OCI-LY3 (cell line): Measurements from ENCODE around the gene ERN1.

ENCODE experiments used
- H2AFZ ChIP-seq: fragments of 200-600, 300-600 bp; shearing (Covaris generic); 2 replicates; pipeline ENCODE4 v1.6.0; 2014; ENCODE audit warnings: antibody characterized with exemption, low read depth, low read length
- H3K27ac ChIP-seq: fragments of 200-600, 300-600 bp; sonication (generic); 2 replicates; pipeline ENCODE4 v1.5.1; 2014; ENCODE audit warnings: mild to moderate bottlenecking, low read length, moderate library complexity, mixed read lengths
- H3K27me3 ChIP-seq: fragments of 200-600, 300-600 bp; sonication (generic); 2 replicates; pipeline ENCODE4 v1.6.1; 2014; ENCODE audit warnings: low read depth, low read length, mixed read lengths
- H3K36me3 ChIP-seq: fragments of 200-600, 300-600 bp; sonication (generic); replicated peaks from 2 replicates; pipeline ENCODE3; 2014; ENCODE audit warnings: low read depth, low read length, mixed read lengths
- H3K4me1 ChIP-seq: fragments of 300-600, 200-600 bp; sonication (generic); 2 replicates; pipeline ENCODE4 v1.6.1; 2014; ENCODE audit warnings: low read length, mixed read lengths
- H3K4me2 ChIP-seq: fragments of 200-600, 300-600 bp; sonication (generic); 2 replicates; pipeline ENCODE4 v1.6.1; 2014; ENCODE audit warnings: low read length, mixed read lengths
- H3K4me3 ChIP-seq: fragments of 300-600, 200-600 bp; sonication (generic); 2 replicates; pipeline ENCODE4 v1.5.1; 2014; ENCODE audit warnings: antibody characterized with exemption, mild to moderate bottlenecking, low read length, moderate library complexity
- H3K79me2 ChIP-seq: fragments of 300-600, 200-600 bp; shearing (Covaris generic); 2 replicates; pipeline ENCODE4 v1.6.1; 2014; ENCODE audit warnings: mild to moderate bottlenecking, low read length, mixed read lengths
- H3K9ac ChIP-seq: fragments of 300-600, 200-600 bp; shearing (Covaris generic); 2 replicates; pipeline ENCODE4 v1.6.0; 2014; ENCODE audit warnings: mild to moderate bottlenecking, low read length, moderate library complexity
- H3K9me3 ChIP-seq: fragments of 200-600, 300-600 bp; shearing (Covaris generic); 2 replicates; pipeline ENCODE4 v1.6.1; 2014; ENCODE audit warnings: low read length, mixed read lengths; ENCODE audit not compliant: insufficient read depth
- H4K20me1 ChIP-seq: fragments of 200-600, 300-600 bp; sonication (generic); 2 replicates; pipeline ENCODE4 v1.6.1; 2016; ENCODE audit warnings: low read length, mixed read lengths; ENCODE audit not compliant: insufficient read depth
- EZH2phosphoT487 ChIP-seq: fragments of 200-600 bp; shearing (Covaris generic); IDR thresholded peaks from 2 replicates; pipeline ENCODE4 v1.6.1; 2018; ENCODE audit warnings: antibody characterized with exemption, mixed run types, low read depth
- TF ChIP-seq, protein P1 (sequence below): fragments of 200-600, 300-600 bp; sonication (generic); IDR thresholded peaks from 2 replicates; pipeline ENCODE4 v1.5.1; 2014; ENCODE audit warnings: antibody characterized with exemption, low read length, low read depth

Gene ERN1

DNA sequence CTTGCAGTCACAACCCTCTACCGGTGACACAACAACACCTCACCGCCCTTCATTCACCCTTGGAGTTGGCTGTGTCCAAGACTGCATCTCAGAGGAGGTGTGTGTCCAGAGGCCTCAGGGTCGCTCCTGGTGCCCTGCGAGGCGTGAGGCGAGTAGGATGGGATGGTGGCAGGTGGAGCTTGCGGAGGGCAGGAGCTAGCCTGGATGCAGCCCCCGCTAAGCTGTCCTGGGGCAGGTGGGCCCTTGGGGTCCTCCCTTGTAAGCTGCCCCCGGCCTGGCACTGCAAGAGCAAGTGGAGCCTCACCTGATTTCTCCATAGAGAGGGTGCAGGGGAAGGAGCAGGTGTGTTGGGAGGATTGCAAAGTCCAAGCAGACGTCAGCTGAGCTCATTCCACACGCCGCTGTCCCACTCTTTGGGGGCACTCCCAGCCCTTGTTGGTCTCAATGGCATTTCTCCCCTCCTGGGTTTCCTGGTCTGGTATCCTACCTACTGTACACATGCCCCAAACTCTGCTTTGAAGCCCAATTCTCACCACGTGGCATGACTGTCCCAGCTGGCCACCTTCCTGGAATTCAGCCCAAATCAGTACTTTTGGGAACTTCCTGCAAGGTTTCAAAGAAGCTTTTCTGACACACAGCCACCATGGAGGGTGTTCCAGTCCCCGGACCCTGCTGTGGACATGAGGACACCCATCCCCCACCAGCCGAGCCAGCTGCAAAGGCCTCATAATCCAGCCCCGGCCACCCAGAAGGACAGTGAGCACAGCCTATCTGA lies 91.4 kb downstream of the ERN1 start:
- Histone ChIP-seq H3K79me2 (no peaks in the 10 kb centered on the region), H3K27me3 (no peaks in the 10 kb centered on the region), H2AFZ (no peak overlapping the region), H3K27ac (no peak overlapping the region), H3K4me1 (no peaks in the 10 kb centered on the region), H3K4me3 (no peak overlapping the region), H3K36me3 (peaks cover 46% of the 10 kb centered on the region), H3K9ac (no peak overlapping the region), H4K20me1 (no peaks in the 10 kb centered on the region), H3K4me2 (no peak overlapping the region), H3K9me3 (no peaks in the 10 kb centered on the region)
- TF ChIP-seq, protein P1, sequence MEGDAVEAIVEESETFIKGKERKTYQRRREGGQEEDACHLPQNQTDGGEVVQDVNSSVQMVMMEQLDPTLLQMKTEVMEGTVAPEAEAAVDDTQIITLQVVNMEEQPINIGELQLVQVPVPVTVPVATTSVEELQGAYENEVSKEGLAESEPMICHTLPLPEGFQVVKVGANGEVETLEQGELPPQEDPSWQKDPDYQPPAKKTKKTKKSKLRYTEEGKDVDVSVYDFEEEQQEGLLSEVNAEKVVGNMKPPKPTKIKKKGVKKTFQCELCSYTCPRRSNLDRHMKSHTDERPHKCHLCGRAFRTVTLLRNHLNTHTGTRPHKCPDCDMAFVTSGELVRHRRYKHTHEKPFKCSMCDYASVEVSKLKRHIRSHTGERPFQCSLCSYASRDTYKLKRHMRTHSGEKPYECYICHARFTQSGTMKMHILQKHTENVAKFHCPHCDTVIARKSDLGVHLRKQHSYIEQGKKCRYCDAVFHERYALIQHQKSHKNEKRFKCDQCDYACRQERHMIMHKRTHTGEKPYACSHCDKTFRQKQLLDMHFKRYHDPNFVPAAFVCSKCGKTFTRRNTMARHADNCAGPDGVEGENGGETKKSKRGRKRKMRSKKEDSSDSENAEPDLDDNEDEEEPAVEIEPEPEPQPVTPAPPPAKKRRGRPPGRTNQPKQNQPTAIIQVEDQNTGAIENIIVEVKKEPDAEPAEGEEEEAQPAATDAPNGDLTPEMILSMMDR, result no peak
- TF ChIP-seq EZH2phosphoT487, result no peak

GRCh38 chr17:64037802-64038201 lies 92.1 kb downstream of the ERN1 start:
- no peak overlapping the region for H3K4me3 ChIP-seq
- no peaks in the 10 kb centered on the region for H3K27me3 ChIP-seq
- no peaks in the 10 kb centered on the region for H3K9me3 ChIP-seq
- no peak overlapping the region for H3K9ac ChIP-seq
- no peaks in the 10 kb centered on the region for H3K79me2 ChIP-seq
- no peaks in the 10 kb centered on the region for H4K20me1 ChIP-seq
- H3K4me1 ChIP-seq, result no peaks in the 10 kb centered on the region
- H3K36me3 ChIP-seq, result peaks cover 41% of the 10 kb centered on the region
- no peak overlapping the region for H2AFZ ChIP-seq
- no peak overlapping the region for H3K27ac ChIP-seq
- no peak for TF ChIP-seq EZH2phosphoT487
- TF ChIP-seq, protein P1, result no peak
- H3K4me2 ChIP-seq, result no peak overlapping the region

- H3K4me3 ChIP-seq, result no peak overlapping the region
- no peak for TF ChIP-seq EZH2phosphoT487
- TF ChIP-seq, protein P1, result no peak
- H3K9me3 ChIP-seq, result no peaks in the 10 kb centered on the region
- H3K4me2 ChIP-seq, result no peak overlapping the region
- no peaks in the 10 kb centered on the region for H3K27me3 ChIP-seq
- no peak overlapping the region for H2AFZ ChIP-seq
- H3K79me2 ChIP-seq, result no peaks in the 10 kb centered on the region
- H3K4me1 ChIP-seq, result no peaks in the 10 kb centered on the region
- no peak overlapping the region for H3K27ac ChIP-seq
- H3K36me3 ChIP-seq, result peaks cover 36% of the 10 kb centered on the region
- H3K9ac ChIP-seq, result no peak overlapping the region
- no peaks in the 10 kb centered on the region for H4K20me1 ChIP-seq
Observed at GRCh38 chr17:64037180-64037579, 92.8 kb downstream of the ERN1 start.

GRCh38 chr17:64036198-64036922 lies 93.6 kb downstream of the ERN1 start:
- Histone ChIP-seq H4K20me1 (no peaks in the 10 kb centered on the region), H3K9me3 (no peaks in the 10 kb centered on the region), H3K4me1 (no peaks in the 10 kb centered on the region), H3K79me2 (no peaks in the 10 kb centered on the region), H3K36me3 (peaks cover 28% of the 10 kb centered on the region), H3K27ac (no peak overlapping the region), H3K27me3 (no peaks in the 10 kb centered on the region), H3K4me3 (no peak overlapping the region), H2AFZ (no peak overlapping the region), H3K4me2 (no peak overlapping the region), H3K9ac (no peak overlapping the region)
- TF ChIP-seq EZH2phosphoT487, result no peak
- TF ChIP-seq, protein P1, result no peak
